ENCODE data around the gene VMO1. TPM values are rescaled to one million over a fixed set of nuclear protein-coding genes. Genes with fewer than 3 reads are reported as not detected.

Gene VMO1
- polyA plus RNA-seq, 4 donors = 0.41 to 1.2 (median 0.59) TPM

DNA sequence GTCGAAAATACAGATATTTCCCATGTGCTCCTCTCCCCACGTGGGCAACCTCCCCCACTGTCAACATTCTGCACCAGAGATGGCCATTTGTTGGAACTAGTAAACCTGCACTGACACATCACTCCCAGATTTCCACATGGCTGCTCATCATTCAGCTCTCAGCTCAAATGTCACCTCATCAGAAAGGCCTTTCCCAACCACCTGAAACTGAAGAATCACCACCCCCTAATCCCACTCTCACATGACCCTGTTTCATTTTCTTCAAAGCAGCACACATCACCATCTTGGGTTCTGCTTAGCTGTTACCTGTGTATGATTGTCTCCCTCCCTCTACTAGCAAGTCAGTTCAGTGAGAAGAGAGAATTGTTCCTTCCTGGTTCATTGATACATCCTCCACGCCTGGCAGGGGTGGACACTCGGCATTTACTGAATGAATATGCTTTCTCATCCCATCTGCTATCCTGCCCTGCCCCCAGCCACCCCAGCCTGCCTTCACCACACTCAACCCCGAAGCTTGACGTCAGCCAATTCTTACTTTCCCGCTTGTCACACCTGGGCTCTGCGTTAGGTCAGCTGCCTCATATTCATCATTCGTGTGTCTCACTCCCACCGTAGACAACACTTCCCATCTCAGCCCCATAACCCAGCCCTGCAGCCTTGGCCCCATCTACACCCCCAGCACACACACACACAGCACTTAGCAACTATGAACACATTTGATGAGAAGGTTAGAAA, 14.5 kb upstream of the VMO1 start:
- DNase-seq (ENCODE audit: low read depth in 4 of 4, low spot score in 3 of 4) = no peak

DNA sequence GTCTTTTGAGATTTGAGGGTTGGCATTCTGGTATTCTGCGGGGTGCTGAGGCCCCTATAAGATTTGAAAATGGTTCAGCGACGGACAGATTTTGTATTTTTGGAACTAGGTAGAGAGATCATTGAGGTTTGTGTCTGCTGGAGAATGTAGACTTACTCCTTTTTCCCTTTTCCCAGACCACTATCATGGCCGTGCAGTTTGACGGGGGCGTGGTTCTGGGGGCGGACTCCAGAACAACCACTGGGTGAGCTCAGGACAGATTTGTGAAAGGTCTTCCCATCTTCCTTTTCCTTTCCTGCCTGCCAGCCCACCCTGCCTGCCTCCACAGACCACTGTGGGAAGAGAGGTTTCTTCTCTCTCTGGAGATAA, 10.4 kb upstream of the VMO1 start:
- DNase-seq (ENCODE audit: low read depth in 4 of 4, low spot score in 3 of 4) = no peak

DNA sequence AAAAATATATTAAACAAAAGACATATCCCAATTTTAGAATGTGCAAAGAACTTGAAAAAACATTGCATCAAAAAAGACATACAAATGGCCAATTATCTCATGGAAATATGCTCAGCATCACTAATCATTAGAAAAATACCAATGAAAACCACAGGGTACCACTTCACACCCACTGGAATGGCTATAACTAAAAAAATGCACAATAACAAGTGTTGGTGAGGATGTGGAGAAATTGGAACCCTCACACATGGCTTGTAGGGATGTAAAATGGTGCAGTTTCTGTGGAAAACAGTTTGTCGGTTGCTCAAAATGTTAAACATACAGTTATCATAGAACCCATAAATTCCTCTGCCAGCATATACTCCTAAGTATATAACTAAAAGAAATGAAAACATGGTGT, 9.0 kb upstream of the VMO1 start:
- no peak for DNase-seq (ENCODE audit: low read depth in 4 of 4, low spot score in 3 of 4)

DNA sequence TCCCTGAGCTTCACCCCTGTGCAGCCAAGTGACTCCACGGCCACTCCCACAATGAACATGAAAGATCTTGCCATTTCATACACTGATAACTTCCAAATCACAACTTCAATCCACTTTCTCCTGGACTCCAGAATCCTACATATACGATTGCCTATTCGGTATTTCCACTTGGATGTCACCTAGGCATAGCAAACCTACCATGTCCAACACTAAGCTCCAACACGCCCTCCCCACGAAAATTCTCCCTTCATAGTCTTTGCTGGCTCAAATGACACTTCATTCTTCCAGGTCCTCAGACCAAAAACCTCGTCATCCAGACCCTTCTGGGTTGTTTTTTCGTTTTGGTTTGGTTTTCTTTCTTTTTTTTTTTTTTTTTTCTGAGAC, 4.5 kb upstream of the VMO1 start:
- DNase-seq (ENCODE audit: low read depth in 4 of 4, low spot score in 3 of 4) = no peak

DNA sequence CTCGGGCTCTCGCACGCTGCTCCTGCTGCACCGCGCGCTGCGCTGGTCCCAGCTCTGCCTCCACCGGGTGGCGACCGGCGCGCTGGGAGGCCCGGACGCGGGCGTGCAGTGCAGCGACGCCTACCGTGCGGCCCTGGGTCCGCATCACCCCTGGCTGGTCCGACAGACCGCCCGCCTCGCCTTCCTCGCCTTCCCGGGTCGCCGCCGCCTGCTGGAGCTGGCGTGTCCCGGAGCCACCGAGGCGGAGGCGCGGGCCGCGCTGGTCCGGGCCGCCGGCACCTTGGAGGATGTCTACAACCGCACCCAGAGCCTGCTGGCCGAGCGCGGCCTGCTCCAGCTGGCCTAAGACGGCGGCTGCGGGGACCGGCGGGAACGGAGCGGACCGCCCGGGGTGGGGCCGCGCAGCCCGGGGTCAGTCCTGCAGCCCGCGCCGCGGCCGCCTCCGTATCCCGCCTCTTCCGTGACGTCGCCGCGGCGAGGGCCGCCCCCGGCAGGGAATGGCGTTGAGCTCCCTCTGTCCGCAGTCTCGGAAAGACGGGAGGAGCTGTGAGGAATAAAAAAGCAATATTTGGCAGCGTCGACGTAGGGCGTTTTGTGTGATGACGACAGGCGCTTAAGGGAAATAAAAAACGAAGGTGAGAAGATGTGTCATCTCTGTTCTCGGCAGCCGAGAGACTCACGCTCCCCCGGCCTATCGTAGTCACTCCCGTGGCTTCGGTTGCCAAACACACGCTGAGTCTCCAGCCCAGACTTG, 4.0 kb upstream of the VMO1 start:
- peak in 3 of 4 donors; percentile 65 to 70 (median 69) for DNase-seq (ENCODE audit: low read depth in 4 of 4, low spot score in 3 of 4)

DNA sequence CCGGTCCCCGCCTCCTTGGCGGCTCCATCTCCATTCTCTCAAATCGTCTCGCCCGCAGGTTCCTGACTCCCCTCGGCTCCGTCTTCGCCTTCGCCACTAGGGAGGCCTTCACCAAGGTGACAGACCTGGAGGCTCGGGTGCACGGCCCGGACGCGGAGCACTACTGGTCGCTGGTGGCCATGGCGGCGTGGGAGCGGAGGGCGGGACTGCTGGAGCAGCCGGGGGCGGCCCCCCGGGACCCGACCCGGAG, 3.5 kb upstream of the VMO1 start:
- no peak for DNase-seq (ENCODE audit: low read depth in 4 of 4, low spot score in 3 of 4)

DNA sequence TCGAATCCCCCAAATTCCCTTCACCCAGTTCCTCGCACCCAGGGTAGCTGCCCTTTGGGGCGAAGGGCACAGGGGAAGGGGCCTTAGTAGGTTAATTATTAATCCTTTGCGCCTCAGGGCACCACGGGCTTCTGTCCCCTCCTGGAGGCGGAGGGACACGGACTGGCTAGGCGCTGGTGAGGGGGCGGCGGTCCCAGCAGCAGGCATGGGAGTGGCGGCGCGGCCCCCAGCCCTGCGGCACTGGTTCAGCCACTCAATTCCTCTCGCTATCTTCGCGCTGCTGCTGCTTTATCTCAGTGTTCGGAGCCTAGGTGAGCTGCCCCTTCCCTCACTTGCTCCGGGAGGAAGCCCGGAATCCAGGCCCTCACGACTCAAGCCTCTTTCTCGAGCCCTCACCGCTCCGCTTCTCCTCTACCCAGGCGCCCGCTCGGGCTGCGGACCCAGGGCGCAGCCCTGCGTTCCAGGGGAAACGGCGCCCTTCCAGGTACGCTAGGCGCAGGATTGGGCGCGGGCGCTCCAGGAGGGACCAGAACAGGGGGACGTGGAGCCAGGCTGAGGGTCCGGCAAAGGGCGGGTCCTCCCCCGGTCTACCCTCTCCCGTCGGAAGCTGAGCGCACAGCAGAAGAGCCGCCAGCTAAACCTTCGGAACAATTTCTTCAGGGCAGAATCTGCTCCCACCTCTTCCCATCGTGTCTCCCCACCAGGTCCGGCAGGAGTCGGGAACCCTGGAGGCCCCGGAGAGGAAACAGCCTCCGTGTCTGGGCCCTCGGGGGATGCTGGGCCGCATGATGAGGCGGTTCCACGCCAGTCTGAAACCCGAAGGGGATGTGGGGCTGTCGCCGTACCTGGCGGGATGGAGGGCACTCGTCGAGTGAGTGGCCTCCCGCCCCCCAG, 2.9 kb upstream of the VMO1 start, which contains the start of gene GLTPD2:
Gene GLTPD2 (plus strand): TSS at position 158 of the 894 bp plus-strand sequence. CDS start 48 bp downstream, at position 206.
- DNase-seq (ENCODE audit: low read depth in 4 of 4, low spot score in 3 of 4) = no peak

DNA sequence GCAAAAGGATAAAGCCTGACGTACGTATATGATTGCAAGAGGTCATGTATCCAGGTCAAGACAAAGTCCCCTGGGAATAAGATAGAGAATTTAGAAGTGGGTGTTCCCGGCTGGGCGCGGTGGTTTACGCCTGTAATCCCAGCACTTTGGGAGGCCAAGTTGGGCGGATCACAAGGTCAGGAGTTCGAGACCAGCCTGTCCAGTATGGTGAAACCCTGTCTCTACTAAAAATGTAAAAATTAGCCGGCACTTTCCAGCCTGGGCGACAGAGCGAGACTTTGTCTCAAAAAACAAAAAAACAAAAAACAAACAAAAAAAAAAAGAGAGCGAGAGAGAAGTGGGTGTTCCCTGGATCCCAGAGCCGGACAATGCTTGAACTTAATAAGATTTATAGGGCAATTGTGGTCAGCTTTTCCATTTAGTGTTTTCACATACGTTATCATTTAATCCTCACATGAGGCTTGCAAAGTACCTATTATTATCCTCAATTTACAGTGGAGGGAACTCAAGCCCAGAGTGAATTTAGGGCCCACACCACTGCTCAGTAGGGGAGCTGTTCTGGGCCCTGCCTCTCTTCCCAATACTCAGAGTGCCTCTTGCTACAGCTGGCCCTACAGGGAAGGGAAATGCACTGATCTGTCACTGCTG, 2.1 kb upstream of the VMO1 start:
- no peak for DNase-seq (ENCODE audit: low read depth in 4 of 4, low spot score in 3 of 4)

DNA sequence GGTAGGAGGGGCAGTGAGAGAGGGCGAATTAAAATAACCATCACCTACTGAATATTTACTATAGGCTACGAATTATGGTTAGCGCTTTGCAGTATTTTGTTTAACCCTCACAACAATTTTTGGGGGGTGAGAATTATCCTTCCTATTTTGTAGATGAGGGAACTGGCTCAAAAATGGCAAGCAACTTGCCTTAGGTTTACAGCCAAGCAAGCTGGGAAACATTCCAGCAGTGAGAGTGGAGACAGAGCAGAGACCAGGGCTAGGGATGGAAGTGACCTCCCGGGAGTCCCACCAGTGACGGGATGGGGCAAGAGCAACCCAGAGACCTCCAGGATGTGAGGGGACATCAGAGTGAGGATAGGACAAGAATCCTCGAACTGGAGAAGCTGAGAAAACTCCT, 352 bp upstream of the VMO1 start:
- DNase-seq (ENCODE audit: low read depth in 4 of 4, low spot score in 3 of 4) = no peak

DNA sequence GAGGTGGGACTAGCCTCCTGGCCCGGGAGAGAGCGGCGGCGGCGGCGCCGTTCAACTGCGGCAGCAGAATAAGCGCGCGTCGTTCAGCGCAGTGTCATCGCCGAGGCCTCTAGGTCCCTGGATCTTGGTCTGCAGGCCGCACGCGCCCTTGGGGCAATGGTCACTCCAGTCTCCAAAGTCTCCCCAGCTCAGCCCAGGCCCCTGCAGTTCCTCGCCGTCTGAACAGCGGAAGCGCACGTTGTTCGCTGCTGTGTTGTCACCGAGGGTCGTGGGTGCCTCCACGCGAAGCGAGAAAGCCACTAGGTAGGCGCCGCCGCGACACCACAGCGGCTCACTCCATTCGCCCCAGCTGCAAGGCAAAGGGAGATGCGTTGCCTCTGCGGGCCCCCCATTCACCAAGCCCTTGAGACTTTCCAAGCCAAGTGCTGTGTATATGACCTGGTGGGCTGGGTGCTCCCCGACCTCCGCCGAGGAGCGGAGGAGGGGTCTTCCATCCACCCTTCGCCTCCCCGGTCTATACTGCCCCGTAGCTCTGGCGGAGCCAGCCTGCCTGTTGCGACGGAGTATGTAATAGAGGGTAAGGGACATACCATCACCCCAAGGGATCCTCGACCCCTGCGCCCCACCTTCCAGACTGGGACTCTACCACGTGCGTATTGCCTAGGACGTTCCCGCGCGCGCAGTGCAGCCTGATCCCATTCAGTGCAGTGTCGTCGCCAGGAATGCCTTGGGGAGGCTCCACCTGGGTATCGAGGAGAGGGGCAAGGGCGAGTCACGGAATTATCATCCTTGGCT, 656 bp downstream of the VMO1 start:
- no peak for DNase-seq (ENCODE audit: low read depth in 4 of 4, low spot score in 3 of 4)

DNA sequence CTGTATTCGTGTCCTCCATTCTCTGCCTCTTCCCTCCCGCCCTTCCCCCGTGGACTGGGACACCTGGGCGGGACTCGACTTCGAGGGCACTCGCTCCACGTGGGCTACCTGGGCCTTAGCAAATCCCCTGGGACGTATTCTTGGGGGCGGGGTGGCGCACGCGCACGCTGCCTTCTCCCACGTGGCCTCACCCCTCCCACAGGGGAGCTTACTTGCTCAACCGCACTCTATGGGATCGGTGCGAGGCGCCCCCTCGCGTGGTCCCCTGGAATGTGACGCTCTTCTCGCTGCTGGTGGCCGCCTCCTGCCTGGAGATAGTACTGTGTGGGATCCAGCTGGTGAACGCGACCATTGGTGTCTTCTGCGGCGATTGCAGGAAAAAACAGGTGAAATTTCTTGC, 3.5 kb downstream of the VMO1 start:
- DNase-seq (ENCODE audit: low read depth in 4 of 4, low spot score in 3 of 4) = no peak

DNA sequence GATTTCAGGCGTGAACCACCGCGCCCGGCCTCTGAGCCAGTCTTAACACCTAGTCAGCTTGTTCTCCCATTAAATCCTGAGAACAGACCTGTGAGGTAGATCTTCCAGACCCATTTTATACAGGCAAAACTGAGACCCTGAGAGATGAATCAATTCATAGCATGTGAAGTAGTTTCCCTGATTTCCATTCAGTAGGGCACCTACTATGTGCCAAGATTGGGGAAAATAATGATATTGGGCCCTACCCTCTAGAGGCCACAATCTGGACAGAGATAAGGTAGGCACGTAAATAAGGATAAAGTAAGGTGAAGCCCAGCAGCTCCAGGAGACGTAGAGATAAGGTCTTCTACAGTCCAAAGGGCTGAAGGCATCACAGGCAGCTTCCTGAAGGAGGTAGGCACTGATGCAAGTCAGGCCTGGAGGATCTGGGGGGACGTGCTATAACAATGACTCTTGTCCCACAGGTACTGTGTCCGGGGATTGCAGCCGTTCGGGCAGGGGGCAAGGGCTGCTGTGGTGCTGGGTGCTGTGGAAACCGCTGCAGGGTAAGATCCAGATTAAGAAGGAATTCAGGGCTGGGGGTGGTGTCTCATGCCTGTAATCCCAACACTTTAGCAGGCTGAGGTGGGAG, 5.7 kb downstream of the VMO1 start:
- DNase-seq (ENCODE audit: low read depth in 4 of 4, low spot score in 3 of 4) = no peak

DNA sequence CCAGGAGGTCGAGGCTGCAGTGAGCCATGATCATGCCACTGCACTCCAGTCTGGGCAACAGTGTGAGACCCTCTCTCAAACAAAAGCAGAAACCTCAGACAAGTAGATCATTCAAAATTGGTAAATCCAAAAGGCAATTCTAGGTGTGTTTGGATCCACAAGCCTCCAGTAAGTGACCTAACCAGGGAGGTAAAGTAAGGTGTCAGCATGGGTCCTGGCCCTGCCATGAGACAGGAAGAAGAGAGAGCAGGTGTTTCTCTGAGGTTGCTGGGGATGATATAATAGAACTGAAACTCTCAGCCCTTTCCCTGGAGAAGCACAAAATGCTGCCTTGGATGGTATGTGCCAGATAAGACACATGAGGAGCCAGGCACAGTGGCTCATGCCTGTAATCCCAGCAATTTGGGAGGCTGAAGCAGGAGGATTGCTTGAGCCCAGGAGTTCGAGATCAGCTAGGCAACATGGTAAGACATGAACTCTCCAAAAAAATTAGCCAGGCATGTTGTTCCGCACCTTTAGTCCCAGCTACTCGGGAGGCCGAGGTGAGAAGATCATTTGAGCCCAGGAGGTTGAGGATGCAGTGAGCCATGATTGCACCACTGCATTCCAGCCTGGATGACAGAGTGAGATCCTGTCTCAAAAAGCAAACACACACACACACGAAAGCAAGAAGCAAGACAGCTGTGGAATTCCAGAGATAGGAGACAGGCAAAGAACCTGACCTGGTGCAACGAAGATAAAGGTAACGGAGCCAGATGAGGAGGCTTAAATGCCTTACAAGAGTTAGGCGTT, 8.0 kb downstream of the VMO1 start:
- no peak for DNase-seq (ENCODE audit: low read depth in 4 of 4, low spot score in 3 of 4)

DNA sequence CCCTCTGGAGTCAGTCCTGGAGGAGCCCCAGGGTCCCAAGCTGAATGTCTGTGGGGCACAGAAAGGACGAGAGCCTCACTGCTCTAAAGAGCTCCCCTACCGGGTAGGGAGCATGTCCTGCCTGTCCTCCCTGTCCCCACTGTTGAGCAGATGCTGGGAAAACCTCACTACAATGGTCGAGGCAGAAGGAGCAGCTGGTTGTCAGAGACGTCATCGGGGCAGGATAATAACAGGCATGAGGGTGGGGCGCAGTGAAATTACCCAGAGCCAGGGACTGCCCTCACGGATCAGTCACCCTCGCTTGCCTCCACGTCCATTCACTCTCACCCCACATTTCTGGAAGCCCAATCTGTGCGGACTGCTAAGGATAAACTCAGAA, 13.9 kb downstream of the VMO1 start:
- no peak for DNase-seq (ENCODE audit: low read depth in 4 of 4, low spot score in 3 of 4)

DNA sequence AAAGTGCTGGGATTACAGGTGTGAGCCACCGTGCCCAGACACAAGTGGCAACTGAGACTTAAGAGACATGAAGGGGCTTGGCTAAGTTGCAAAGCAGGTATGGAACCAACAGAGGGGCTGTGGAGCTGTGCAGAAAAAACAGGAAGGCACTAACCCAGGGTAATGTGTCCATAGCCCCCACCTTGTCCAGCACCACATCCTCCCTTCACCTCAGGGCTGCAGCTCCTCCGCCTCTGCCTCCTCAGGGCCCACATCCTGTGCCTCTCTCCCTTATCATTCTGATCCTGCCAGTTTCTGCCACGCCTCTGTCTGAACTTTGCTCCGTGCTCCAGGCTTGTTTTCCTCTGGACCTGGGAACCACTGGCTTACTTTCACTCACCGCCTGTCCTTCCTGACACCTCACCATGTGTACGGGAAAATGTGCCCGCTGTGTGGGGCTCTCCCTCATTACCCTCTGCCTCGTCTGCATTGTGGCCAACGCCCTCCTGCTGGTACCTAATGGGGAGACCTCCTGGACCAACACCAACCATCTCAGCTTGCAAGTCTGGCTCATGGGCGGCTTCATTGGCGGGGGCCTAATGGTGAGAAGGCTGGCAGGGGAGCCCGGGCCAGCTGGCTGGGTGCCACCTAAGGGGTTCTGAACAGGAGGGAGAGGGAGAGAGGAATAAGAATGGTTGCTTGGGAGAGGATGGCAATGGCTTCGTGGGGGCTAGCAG, 14.5 kb downstream of the VMO1 start, which contains the start of gene TM4SF5:
Gene TM4SF5 (plus strand): TSS at position 368 of the 716 bp plus-strand sequence. CDS start 37 bp downstream, at position 405.
- no peak for DNase-seq (ENCODE audit: low read depth in 4 of 4, low spot score in 3 of 4)

DNA sequence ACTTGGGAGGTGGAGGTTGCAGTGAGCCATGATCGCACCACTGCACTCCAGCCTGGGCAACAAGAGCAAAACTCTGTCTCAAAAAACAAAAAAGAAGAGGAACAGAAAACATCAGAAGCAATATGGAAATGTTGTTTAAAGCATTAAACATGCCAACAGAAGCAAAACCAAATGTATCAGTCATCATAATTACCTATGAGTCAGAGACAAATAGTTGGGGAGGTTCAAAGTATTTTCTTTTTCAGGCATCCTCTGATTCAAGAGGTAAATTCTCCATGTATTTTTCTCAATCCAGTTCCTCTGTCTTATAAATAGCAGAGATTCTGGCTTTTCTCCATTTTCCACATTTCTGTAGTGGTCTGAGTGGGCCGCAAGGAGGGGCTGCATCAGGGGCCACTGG, 16.5 kb downstream of the VMO1 start:
- DNase-seq (ENCODE audit: low read depth in 4 of 4, low spot score in 3 of 4) = no peak

DNA sequence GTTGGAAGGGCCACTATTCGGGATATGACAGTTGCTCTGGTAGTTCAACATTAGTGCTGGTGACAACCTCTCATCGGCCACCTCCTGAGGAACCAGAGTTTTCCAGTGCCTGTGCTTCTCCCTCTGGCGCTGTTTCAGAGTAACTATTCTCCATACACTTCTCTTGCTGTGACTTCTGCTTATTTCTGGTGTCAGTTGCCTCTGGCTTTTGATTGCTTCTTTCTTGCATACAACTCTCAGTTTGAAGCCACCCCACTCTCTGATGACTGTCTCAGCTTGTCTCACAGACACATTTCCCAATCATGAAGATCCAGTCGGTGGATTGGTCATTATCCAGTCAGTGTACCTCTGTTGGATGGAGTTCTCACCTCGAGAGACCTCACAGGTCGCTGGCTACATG, 17.9 kb downstream of the VMO1 start:
- DNase-seq (ENCODE audit: low read depth in 4 of 4, low spot score in 3 of 4) = no peak

DNA sequence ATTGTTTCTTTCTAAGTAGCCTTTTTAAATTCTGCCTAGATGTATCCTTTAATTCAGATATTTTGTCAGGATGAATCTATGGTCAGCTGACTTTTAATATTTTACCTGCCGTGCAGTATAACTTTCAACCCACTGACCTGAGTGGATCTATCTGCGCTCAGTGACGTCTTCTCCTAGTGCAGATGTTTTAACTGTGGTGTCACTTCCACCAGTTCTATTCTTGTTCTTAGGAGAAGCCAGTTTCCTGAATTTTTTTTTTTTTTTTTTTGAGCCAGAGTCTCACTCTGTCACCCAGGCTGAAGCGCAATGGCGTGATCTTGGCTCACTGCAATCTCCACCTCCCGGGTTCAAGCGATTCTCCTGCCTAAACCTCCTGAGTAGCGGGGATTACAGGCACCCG, 19.4 kb downstream of the VMO1 start:
- DNase-seq (ENCODE audit: low read depth in 4 of 4, low spot score in 3 of 4) = no peak
